ENCODE measurements around the gene COPS3. TPM values are rescaled to one million over a fixed set of nuclear protein-coding genes. Genes with fewer than 3 reads are reported as not detected.

Gene COPS3
- total and polyA plus RNA-seq, 11 donors, result 34.7 to 108 (median 74.0) TPM

GRCh38 chr17:17236295-17237025 lies 44.6 kb downstream of the COPS3 start:
- TF ChIP-seq, protein P1, sequence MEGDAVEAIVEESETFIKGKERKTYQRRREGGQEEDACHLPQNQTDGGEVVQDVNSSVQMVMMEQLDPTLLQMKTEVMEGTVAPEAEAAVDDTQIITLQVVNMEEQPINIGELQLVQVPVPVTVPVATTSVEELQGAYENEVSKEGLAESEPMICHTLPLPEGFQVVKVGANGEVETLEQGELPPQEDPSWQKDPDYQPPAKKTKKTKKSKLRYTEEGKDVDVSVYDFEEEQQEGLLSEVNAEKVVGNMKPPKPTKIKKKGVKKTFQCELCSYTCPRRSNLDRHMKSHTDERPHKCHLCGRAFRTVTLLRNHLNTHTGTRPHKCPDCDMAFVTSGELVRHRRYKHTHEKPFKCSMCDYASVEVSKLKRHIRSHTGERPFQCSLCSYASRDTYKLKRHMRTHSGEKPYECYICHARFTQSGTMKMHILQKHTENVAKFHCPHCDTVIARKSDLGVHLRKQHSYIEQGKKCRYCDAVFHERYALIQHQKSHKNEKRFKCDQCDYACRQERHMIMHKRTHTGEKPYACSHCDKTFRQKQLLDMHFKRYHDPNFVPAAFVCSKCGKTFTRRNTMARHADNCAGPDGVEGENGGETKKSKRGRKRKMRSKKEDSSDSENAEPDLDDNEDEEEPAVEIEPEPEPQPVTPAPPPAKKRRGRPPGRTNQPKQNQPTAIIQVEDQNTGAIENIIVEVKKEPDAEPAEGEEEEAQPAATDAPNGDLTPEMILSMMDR (IDR thresholded peaks at IDR 0.05), result no peak
- TF ChIP-seq POLR2A (IDR thresholded peaks at IDR 0.05), result no peak
- peak overlapping the region; percentile 92 to 99 (median 94) for H3K27ac ChIP-seq
- peaks cover 0 to 16% (median 12%) of the 10 kb centered on the region in 9 donors for H3K36me3 ChIP-seq
- no peaks in the 10 kb centered on the region for H3K9me3 ChIP-seq
- intact Hi-C loops (cut with DNase I), result loop anchor here in 5 of 10 donors (2.0 to 10.0 kb wide), 8 partner anchors 46 to 234 kb away; partner anchors contain the start of gene COPS3 (in 1 of the 5)
- DNase-seq, result no peak
- 0 to 1% (median 1%) methylated on average over 25 to 31 of the region's 31 CpGs for WGBS, 4 donors
- peaks cover 0 to 56% (median 33%) of the 10 kb centered on the region in 12 donors for H3K4me1 ChIP-seq
- no peaks in the 10 kb centered on the region for H3K27me3 ChIP-seq
- peak overlapping the region; percentile 77 to 100 (median 96) for H3K4me3 ChIP-seq
- ATAC-seq, result peak in 3 of 4 donors; percentile 9 to 21 (median 14)

DNA sequence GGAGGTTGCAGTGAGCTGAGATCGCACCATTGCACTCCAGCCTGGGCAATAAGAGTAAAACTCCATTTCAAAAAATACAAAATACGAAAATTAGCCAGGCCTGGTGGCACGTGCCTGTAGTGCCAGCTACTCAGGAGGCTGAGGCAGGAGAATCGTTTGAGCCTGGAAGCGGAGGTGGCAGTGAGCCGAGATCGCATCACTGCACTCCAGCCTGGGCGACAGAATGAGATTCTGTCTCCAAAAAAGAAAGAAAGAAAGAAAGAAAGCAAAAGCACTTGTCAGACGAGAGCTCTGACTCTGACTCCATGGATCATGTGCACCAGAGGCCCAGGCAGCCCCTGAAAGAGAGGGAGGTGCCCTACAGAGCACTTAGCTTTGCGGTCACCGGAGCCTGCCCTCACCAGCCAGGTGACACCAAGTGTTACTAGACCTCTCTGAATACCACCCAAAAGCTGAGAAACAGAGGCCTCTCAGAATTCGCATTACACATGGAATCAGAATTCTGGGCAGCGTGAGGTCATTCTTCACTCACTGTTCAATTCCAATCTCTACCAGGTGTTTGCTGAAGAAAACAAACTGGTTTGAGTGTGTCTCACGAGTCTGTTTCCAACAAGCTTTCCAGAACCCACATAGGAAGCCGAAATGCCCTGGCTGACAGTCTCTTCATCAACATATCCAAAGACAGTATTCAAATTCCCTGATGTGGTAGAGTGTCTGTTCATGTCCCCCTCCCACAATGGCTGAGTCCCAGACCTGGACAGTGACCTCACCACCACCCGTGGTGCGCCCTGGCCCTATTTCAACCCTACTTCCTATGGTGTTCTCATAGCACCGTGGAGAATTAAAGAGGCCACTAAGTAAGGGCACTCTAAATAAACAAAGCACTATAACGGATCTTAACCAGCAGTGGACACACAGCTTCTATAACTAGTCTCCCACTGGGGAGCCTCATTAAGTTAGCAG lies 45.6 kb downstream of the COPS3 start:
- TF ChIP-seq POLR2A (IDR thresholded peaks at IDR 0.05), result no peak
- TF ChIP-seq, protein P1 (IDR thresholded peaks at IDR 0.05), result no peak
- peak overlapping the region in 11 of 12 donors; percentile 77 to 100 (median 96) for H3K4me3 ChIP-seq
- peaks cover 0 to 60% (median 33%) of the 10 kb centered on the region in 12 donors for H3K4me1 ChIP-seq
- no peaks in the 10 kb centered on the region for H3K27me3 ChIP-seq
- no peaks in the 10 kb centered on the region for H3K9me3 ChIP-seq
- peaks cover 0 to 26% (median 22%) of the 10 kb centered on the region in 9 donors for H3K36me3 ChIP-seq
- ATAC-seq (peak in 3 of 4 donors; percentile 3 to 21 (median 6)), DNase-seq (no peak)
- H3K27ac ChIP-seq, result peak overlapping the region in 11 of 12 donors; percentile 22 to 99 (median 95)
- intact Hi-C loops (cut with DNase I), result loop anchor here in 5 of 10 donors (2.0 to 10.0 kb wide), 8 partner anchors 47 to 233 kb away; partner anchors contain the start of gene COPS3 (in 1 of the 5)
- WGBS, 4 donors, result 45 to 51% (median 49%) methylated on average over 19 of the region's 19 CpGs

- no peak for TF ChIP-seq POLR2A (IDR thresholded peaks at IDR 0.05)
- TF ChIP-seq, protein P1 (IDR thresholded peaks at IDR 0.05), result no peak
- H3K9me3 ChIP-seq, result no peaks in the 10 kb centered on the region
- no peak overlapping the region for H3K4me3 ChIP-seq
- ATAC-seq (no peak), DNase-seq (no peak)
- no peaks in the 10 kb centered on the region for H3K27me3 ChIP-seq
- intact Hi-C loops (cut with DNase I), result loop anchor here in 2 of 10 donors (10.0 kb wide), 2 partner anchors 47 to 87 kb away; no protein-coding TSS in a partner anchor
- peaks cover 0 to 57% (median 54%) of the 10 kb centered on the region in 9 donors for H3K36me3 ChIP-seq
- 47 to 58% (median 53%) methylated on average over 11 of the region's 11 CpGs for WGBS, 4 donors
- H3K27ac ChIP-seq, result peak overlapping the region in 6 of 12 donors; percentile 6 to 66 (median 25)
- peaks cover 0 to 74% (median 44%) of the 10 kb centered on the region in 12 donors for H3K4me1 ChIP-seq
Observed at GRCh38 chr17:17232303-17232621, 48.8 kb downstream of the COPS3 start.
